Lung (tissue), 12 donors: ENCODE data around the gene PPTC7. TPM values are rescaled to one million over a fixed set of nuclear protein-coding genes. Genes with fewer than 3 reads are reported as not detected.
"Not testable (repeated sequence)": the region's sequence is repeated elsewhere in the genome, so short reads cannot be mapped to it uniquely, and the experiment has no call there.

Experiments
- ATAC-seq: fragments of 200-7000 bp; cut with Tn5 transposase; one replicate; pipeline ENCODE4 v1.9.1; 2020; ENCODE audit warnings: moderate number of reproducible peaks; ENCODE audit not compliant: insufficient read depth, low FRiP score
- DNase-seq, 3 donors: peaks; one replicate each; pipeline ENCODE4 v3.0.0-alpha.2; 2013 to 2017
- H3K27ac ChIP-seq, 2 donors: one replicate each; pipeline ENCODE4 v1.5.1; 2013; ENCODE audit warnings: mild to moderate bottlenecking in 2 of 2, moderate library complexity in 2 of 2, control low read depth in 1 of 2, inconsistent platforms in 1 of 2, low read depth in 1 of 2, low read length in 1 of 2
- H3K27me3 ChIP-seq, 3 donors: one replicate each; pipeline ENCODE4 v1.5.1; 2013; ENCODE audit warnings: low read length in 2 of 3; ENCODE audit not compliant: control insufficient read depth in 3 of 3, insufficient read depth in 3 of 3
- H3K36me3 ChIP-seq, 4 donors: one replicate each; pipeline ENCODE4 v1.5.1; 2013; ENCODE audit warnings: low read length in 4 of 4, mild to moderate bottlenecking in 1 of 4, moderate library complexity in 1 of 4; ENCODE audit not compliant: control insufficient read depth in 4 of 4, insufficient read depth in 4 of 4
- H3K4me1 ChIP-seq, 5 donors: one replicate each; pipeline ENCODE4 v1.5.1; 2013; ENCODE audit warnings: low read length in 5 of 5, mild to moderate bottlenecking in 2 of 5, moderate library complexity in 1 of 5; ENCODE audit not compliant: control insufficient read depth in 5 of 5, insufficient read depth in 5 of 5
- H3K4me3 ChIP-seq: one replicate; pipeline ENCODE4 v1.5.1; 2013; ENCODE audit warnings: mild to moderate bottlenecking, control low read depth, moderate library complexity
- H3K9ac ChIP-seq, 2 donors: one replicate each; pipeline ENCODE4 v1.5.1; 2013; ENCODE audit warnings: low read length in 2 of 2, control low read depth in 1 of 2; ENCODE audit not compliant: insufficient read depth in 1 of 2
- H3K9me3 ChIP-seq, 4 donors: one replicate each; pipeline ENCODE4 v1.5.1; 2013; ENCODE audit warnings: low read length in 3 of 4, mild to moderate bottlenecking in 1 of 4, moderate library complexity in 1 of 4; ENCODE audit not compliant: control insufficient read depth in 4 of 4, insufficient read depth in 3 of 4
- CTCF ChIP-seq: IDR thresholded peaks from 2 replicates; pipeline ENCODE4 v1.5.1; 2012; ENCODE audit warnings: mild to moderate bottlenecking; ENCODE audit errors: control extremely low read depth, extremely low read depth
- WGBS, 2 donors: extraction: QIAGEN DNeasy Blood & Tissue Kit; methylation state at CpG; one replicate each; pipeline ENCODE4 v1.1.7; 2013; 5-methylcytosine and 5-hydroxymethylcytosine counted together
- polyA plus RNA-seq, 2 donors: library from polyadenylated mRNA; stranded (reverse); fragments of 200-250 nt; gene quantifications; one replicate each; pipeline ENCODE4 v1.2.1, GENCODE V29; 2013
- total RNA-seq, 2 donors: library from RNA; depleted of rRNA in 1 of 2; stranded (reverse); fragments of >200 nt in 1 of 2; gene quantifications; one replicate each; pipeline ENCODE4 v1.2.1, GENCODE V29; 2014 to 2021
- donor health status: control.
- donor health status: control.
- donor health status: Bipolar disorder and iron deficiency.
- donor health status: healthy.
- donor health status: DM: yes; HTN: yes; CAD: no.

The PPTC7 gene
- total and polyA plus RNA-seq, 4 donors: 7.1 to 23.4 (median 19.3) TPM

GRCh38 chr12:110560048-110560447 lies 23.1 kb downstream of the PPTC7 start:
- H3K9ac ChIP-seq: no peak overlapping the region
- no peak for DNase-seq
- H3K4me3 ChIP-seq: no peak overlapping the region
- no peaks in the 10 kb centered on the region for H3K27me3 ChIP-seq
- no peak overlapping the region for H3K27ac ChIP-seq
- WGBS, 2 donors: 97 to 100% methylated on average over 5 of the region's 5 CpGs
- peaks cover 6 to 19% (median 10%) of the 10 kb centered on the region in 5 donors for H3K4me1 ChIP-seq
- no peak for TF ChIP-seq CTCF
- no peaks in the 10 kb centered on the region for H3K36me3 ChIP-seq
- no peaks in the 10 kb centered on the region for H3K9me3 ChIP-seq
- ATAC-seq: no peak

- peaks cover under 1 to 14% (median 7%) of the 10 kb centered on the region in 5 donors for H3K4me1 ChIP-seq
- not testable (repeated sequence) for H3K27ac ChIP-seq, H3K4me3 ChIP-seq, H3K36me3 ChIP-seq, H3K27me3 ChIP-seq, DNase-seq, ATAC-seq, H3K9me3 ChIP-seq, H3K9ac ChIP-seq
- 95 to 97% methylated on average over 2 of the region's 2 CpGs for WGBS, 2 donors
Measured at GRCh38 chr12:110558945-110559344, 24.2 kb downstream of the PPTC7 start.

- WGBS, 2 donors: 96 to 98% methylated on average over 3 of the region's 3 CpGs
- no peak overlapping the region for H3K9ac ChIP-seq
- no peaks in the 10 kb centered on the region for H3K27me3 ChIP-seq
- TF ChIP-seq CTCF: no peak
- peaks cover 0 to 9% (median 4%) of the 10 kb centered on the region in 5 donors for H3K4me1 ChIP-seq
- no peak overlapping the region for H3K4me3 ChIP-seq
- no peak for ATAC-seq
- H3K36me3 ChIP-seq: no peaks in the 10 kb centered on the region
- no peak overlapping the region for H3K27ac ChIP-seq
- no peaks in the 10 kb centered on the region for H3K9me3 ChIP-seq
- DNase-seq: no peak
Measured at GRCh38 chr12:110557300-110557699, 25.8 kb downstream of the PPTC7 start.

GRCh38 chr12:110556705-110557104 lies 26.4 kb downstream of the PPTC7 start:
- WGBS, 2 donors: 87 to 89% methylated on average over 10 of the region's 10 CpGs
- TF ChIP-seq CTCF: no peak
- Histone ChIP-seq H3K36me3 (peaks cover 0 to under 1% (median 0%) of the 10 kb centered on the region in 4 donors), H3K27me3 (no peaks in the 10 kb centered on the region), H3K4me3 (no peak overlapping the region), H3K27ac (no peak overlapping the region), H3K9me3 (no peaks in the 10 kb centered on the region), H3K4me1 (peaks cover 0 to 9% (median 4%) of the 10 kb centered on the region in 5 donors), H3K9ac (no peak overlapping the region)
- no peak for DNase-seq
- no peak for ATAC-seq
